MG63 (cell line): Measurements from ENCODE around the gene FILIP1. TPM values are rescaled to one million over a fixed set of nuclear protein-coding genes. Genes with fewer than 3 reads are reported as not detected.

ENCODE experiments used
- DNase-seq: peaks from one replicate; pipeline ENCODE4 v3.0.0-alpha.2; 2020
- H3K27me3 ChIP-seq: fragments of 250-450 bp; sonication (Bioruptor Pico); 2 replicates; pipeline ENCODE4 v1.5.1; 2020; ENCODE audit warnings: mild to moderate bottlenecking, moderate library complexity
- H3K36me3 ChIP-seq: fragments of 250-450 bp; sonication (Bioruptor Pico); 2 replicates; pipeline ENCODE4 v1.5.1; 2020; ENCODE audit warnings: mild to moderate bottlenecking, moderate library complexity
- H3K4me3 ChIP-seq: fragments of 250-450 bp; sonication (Bioruptor Pico); 2 replicates; pipeline ENCODE4 v1.5.1; 2020; ENCODE audit warnings: mild to moderate bottlenecking, moderate library complexity
- H3K9me3 ChIP-seq: fragments of 250-450 bp; sonication (Bioruptor Pico); 2 replicates; pipeline ENCODE4 v1.5.1; 2020; ENCODE audit warnings: mild to moderate bottlenecking, moderate library complexity
- total RNA-seq: library from RNA; depleted of rRNA; stranded (reverse); fragments of >200 nt; shearing (Covaris generic); gene quantifications from 2 replicates; pipeline ENCODE4 v1.2.3, GENCODE V29; 2014; ENCODE audit warnings: low replicate concordance

FILIP1 gene
- total RNA-seq, 1 experiment from 2014 or later, result 0.03 TPM

- Histone ChIP-seq H3K9me3 (no peaks in the 10 kb centered on the region), H3K4me3 (no peak overlapping the region), H3K36me3 (no peaks in the 10 kb centered on the region), H3K27me3 (no peaks in the 10 kb centered on the region)
- DNase-seq, result no peak
Observed at GRCh38 chr6:75384116-75384515, 109.5 kb downstream of the FILIP1 start.

DNA sequence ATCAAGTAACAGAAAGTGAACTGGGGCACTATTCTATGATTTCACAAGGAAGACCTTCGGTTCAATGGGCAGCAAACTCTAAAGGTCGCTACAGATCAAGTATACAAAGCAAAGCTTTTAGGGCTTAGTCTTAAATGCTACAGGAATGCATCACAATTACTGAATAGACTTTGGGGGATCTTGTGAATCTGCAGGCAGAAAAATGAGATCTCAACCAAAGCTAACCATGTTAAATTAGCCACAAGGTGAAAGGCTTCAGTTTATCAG, 111.0 kb downstream of the FILIP1 start:
- Histone ChIP-seq H3K36me3 (no peaks in the 10 kb centered on the region), H3K4me3 (no peak overlapping the region), H3K9me3 (no peaks in the 10 kb centered on the region), H3K27me3 (no peaks in the 10 kb centered on the region)
- no peak for DNase-seq

GRCh38 chr6:75381877-75382633, 111.5 kb downstream of the FILIP1 start:
- H3K9me3 ChIP-seq, result no peaks in the 10 kb centered on the region
- H3K27me3 ChIP-seq, result no peaks in the 10 kb centered on the region
- peak; percentile 66 for DNase-seq
- no peaks in the 10 kb centered on the region for H3K36me3 ChIP-seq
- H3K4me3 ChIP-seq, result no peak overlapping the region

DNA sequence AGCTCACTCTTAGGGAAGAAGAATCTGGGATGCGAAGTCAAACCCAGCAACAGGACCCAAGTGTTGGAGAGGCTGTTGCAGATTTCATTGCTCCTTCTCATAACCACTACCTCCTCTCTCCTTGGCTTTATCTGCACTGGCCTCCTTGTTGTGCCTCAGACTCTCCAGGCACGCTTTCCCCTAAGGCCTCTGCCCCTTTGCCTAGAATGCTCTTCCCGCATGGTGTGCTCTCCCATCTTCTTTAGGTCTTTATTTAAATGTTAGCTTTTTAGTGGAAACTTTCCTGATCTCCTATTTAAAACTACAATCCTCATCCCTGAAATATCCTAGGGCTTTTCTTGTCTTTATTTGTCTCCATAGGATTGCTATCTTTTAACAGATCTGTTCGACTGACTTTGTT, 114.1 kb downstream of the FILIP1 start:
- no peak for DNase-seq
- Histone ChIP-seq H3K9me3 (no peaks in the 10 kb centered on the region), H3K4me3 (no peak overlapping the region), H3K27me3 (no peaks in the 10 kb centered on the region), H3K36me3 (no peaks in the 10 kb centered on the region)

- no peak for DNase-seq
- Histone ChIP-seq H3K36me3 (no peaks in the 10 kb centered on the region), H3K9me3 (no peaks in the 10 kb centered on the region), H3K27me3 (no peaks in the 10 kb centered on the region), H3K4me3 (no peak overlapping the region)
Observed at GRCh38 chr6:75378101-75378500, 115.5 kb downstream of the FILIP1 start.

- Histone ChIP-seq H3K36me3 (no peaks in the 10 kb centered on the region), H3K4me3 (no peak overlapping the region), H3K27me3 (no peaks in the 10 kb centered on the region), H3K9me3 (no peaks in the 10 kb centered on the region)
- DNase-seq, result no peak
Observed at GRCh38 chr6:75377386-75377785, 116.2 kb downstream of the FILIP1 start.

DNA sequence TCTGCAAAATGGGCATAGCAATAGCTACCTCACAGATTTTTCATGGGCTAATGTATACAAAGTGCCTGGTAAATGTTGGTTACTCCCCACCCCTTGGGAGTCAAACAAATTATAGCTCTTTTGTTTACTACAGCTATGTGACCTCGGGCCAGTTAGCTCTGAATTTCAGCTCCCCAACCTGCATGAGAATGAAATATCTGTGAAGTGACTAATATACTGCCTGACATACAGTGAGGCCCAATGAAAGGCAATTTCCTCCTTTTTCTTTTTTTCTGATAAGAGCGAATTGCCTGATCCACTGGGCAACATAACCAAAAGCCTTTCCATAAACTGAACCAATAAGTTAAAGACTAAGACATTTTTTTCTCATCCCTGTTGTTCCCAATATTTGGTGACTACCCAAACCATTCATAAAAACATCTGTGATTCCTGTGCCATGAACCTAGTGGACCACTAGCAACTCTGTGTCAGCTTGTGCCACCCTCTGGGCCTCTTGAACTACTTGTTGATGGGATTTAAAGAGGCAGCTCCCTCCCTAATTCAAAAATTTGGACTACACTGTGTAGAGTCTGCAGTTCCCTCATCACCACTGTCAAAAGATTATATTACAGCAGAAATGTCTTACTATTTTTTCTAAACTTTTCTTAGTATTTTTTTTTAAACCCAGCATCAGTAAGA, 117.1 kb downstream of the FILIP1 start:
- no peak overlapping the region for H3K4me3 ChIP-seq
- H3K9me3 ChIP-seq, result no peaks in the 10 kb centered on the region
- H3K36me3 ChIP-seq, result no peaks in the 10 kb centered on the region
- DNase-seq, result no peak
- no peaks in the 10 kb centered on the region for H3K27me3 ChIP-seq

GRCh38 chr6:75374961-75375400, 118.6 kb downstream of the FILIP1 start:
- DNase-seq, result no peak
- no peak overlapping the region for H3K4me3 ChIP-seq
- H3K9me3 ChIP-seq, result no peaks in the 10 kb centered on the region
- no peaks in the 10 kb centered on the region for H3K27me3 ChIP-seq
- no peaks in the 10 kb centered on the region for H3K36me3 ChIP-seq

GRCh38 chr6:75372884-75373283, 120.7 kb downstream of the FILIP1 start:
- Histone ChIP-seq H3K36me3 (no peaks in the 10 kb centered on the region), H3K27me3 (no peaks in the 10 kb centered on the region), H3K9me3 (no peaks in the 10 kb centered on the region), H3K4me3 (no peak overlapping the region)
- DNase-seq, result no peak

- H3K36me3 ChIP-seq, result no peaks in the 10 kb centered on the region
- H3K4me3 ChIP-seq, result no peak overlapping the region
- DNase-seq, result no peak
- no peaks in the 10 kb centered on the region for H3K27me3 ChIP-seq
- H3K9me3 ChIP-seq, result no peaks in the 10 kb centered on the region
Observed at GRCh38 chr6:75370011-75370410, 123.6 kb downstream of the FILIP1 start.

DNA sequence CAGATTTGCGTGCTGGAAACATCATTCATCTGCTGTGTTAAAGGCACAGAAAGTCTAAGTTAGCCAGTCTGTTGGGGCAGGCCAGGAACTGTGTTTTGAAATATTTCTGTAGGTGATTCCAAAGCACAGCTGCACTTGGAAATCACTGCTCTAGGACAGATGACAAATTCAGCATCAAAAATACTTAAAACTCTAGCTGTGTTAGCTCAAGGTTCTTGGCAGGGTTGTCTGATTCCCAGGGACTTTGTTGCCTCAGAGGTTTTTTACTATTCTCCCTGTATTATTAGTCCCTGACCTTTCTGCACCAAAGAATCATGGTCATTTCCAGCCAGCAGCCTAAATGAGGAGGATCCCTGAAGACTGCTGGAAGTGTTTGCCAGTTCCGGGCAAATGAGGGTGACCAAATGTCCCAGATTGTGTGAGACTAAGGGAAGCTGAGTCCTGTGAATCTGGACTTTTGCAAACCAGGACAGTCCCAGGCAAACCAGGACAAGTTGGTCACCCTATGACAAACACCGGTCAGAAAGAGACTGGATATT, 124.7 kb downstream of the FILIP1 start:
- H3K9me3 ChIP-seq, result no peaks in the 10 kb centered on the region
- H3K36me3 ChIP-seq, result no peaks in the 10 kb centered on the region
- no peak for DNase-seq
- H3K4me3 ChIP-seq, result no peak overlapping the region
- H3K27me3 ChIP-seq, result no peaks in the 10 kb centered on the region

GRCh38 chr6:75368151-75368779, 125.3 kb downstream of the FILIP1 start:
- Histone ChIP-seq H3K36me3 (no peaks in the 10 kb centered on the region), H3K27me3 (no peaks in the 10 kb centered on the region), H3K9me3 (no peaks in the 10 kb centered on the region), H3K4me3 (no peak overlapping the region)
- DNase-seq, result no peak

DNA sequence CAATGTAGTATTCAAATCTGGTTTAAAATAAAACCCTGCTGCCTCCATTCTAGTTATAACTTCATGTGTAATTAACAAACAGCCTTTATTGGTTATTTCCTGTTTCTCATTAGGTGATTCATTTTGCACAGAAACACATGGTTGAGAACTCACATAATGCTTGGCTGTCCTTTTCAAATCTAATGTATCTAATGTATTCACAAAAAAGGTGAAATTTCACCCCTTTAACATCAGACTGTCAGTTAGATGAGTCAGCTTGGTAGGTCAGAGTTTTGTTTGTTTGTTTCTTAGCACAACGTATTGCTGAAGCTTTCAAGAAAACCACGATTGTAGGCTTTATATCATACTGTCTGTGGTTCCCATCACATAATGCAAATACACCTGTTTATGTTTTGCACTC, 130.3 kb downstream of the FILIP1 start:
- no peaks in the 10 kb centered on the region for H3K9me3 ChIP-seq
- no peak for DNase-seq
- H3K36me3 ChIP-seq, result no peaks in the 10 kb centered on the region
- H3K27me3 ChIP-seq, result no peaks in the 10 kb centered on the region
- H3K4me3 ChIP-seq, result no peak overlapping the region

- no peak for DNase-seq
- no peaks in the 10 kb centered on the region for H3K36me3 ChIP-seq
Observed at GRCh38 chr6:75353644-75354043, 140.0 kb downstream of the FILIP1 start.

DNA sequence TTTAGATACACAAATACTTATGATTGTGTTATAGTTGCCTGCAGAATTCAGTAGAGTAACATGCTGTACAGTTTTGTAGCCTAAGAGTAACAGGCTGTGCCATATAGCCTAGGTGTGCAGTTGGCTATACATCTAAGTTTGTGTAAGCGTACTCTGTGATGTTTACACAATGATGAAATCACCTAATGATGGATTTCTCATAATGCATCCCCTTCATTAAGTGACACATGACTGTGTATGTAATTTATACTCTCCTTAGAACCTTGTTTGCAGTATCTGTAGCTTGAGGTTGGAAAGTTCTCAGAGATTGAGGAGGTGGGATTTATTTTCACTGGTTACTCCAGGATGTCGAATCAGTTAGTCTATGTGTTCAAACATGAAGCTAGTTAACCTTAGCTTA, 142.0 kb downstream of the FILIP1 start:
- no peaks in the 10 kb centered on the region for H3K36me3 ChIP-seq
- no peak overlapping the region for H3K4me3 ChIP-seq
- no peak for DNase-seq
- H3K9me3 ChIP-seq, result no peaks in the 10 kb centered on the region
- no peaks in the 10 kb centered on the region; the same call in 1 of the 2 replicates for H3K27me3 ChIP-seq

More at GRCh38 chr6:75353644-75354043, 140.0 kb downstream of the FILIP1 start:
- Histone ChIP-seq H3K27me3 (no peaks in the 10 kb centered on the region; the same call in 1 of the 2 replicates), H3K4me3 (no peak overlapping the region), H3K9me3 (no peaks in the 10 kb centered on the region)

GRCh38 chr6:75350808-75351207, 142.8 kb downstream of the FILIP1 start:
- H3K9me3 ChIP-seq, result no peaks in the 10 kb centered on the region
- no peak for DNase-seq

GRCh38 chr6:75350156-75350555, 143.4 kb downstream of the FILIP1 start:
- Histone ChIP-seq H3K4me3 (no peak overlapping the region), H3K9me3 (no peaks in the 10 kb centered on the region), H3K27me3 (no peaks in the 10 kb centered on the region; the same call in 1 of the 2 replicates), H3K36me3 (no peaks in the 10 kb centered on the region)
- no peak for DNase-seq

More at GRCh38 chr6:75350808-75351207, 142.8 kb downstream of the FILIP1 start:
- Histone ChIP-seq H3K36me3 (no peaks in the 10 kb centered on the region), H3K27me3 (no peaks in the 10 kb centered on the region; the same call in 1 of the 2 replicates), H3K4me3 (no peak overlapping the region)
